A549 (cell line): ENCODE measurements around the gene MED27. TPM values are rescaled to one million over a fixed set of nuclear protein-coding genes. Genes with fewer than 3 reads are reported as not detected.
"Not testable (repeated sequence)": the region's sequence is repeated elsewhere in the genome, so short reads cannot be mapped to it uniquely, and the experiment has no call there.

Experiments
- ATAC-seq, 2 experiments: fragments of 200-7000 bp in 1 of 2; fragments of >200 bp in 1 of 2; cut with Nextera tagmentation in 1 of 2; cut with Tn5 transposase in 1 of 2; 3 replicates each; pipeline versions ENCODE4 v1.8.0 to v1.9.1; 2018 to 2020; ENCODE audit warnings: mild to moderate bottlenecking in 1 of 2, moderate library complexity in 1 of 2
- CTCF ChIA-PET: fragments of 300-600 bp; sonication (Branson Sonifier 250); formaldehyde crosslinking; extraction: SDS; loops from one replicate; lab custom pipeline; 2021; ENCODE audit warnings: antibody characterized with exemption, inconsistent platforms; lab: Yijun Ruan, JAX
- POLR2A ChIA-PET: fragments of 350-600 bp; formaldehyde crosslinking; extraction: SDS; loops from one replicate; lab custom pipeline; 2021; ENCODE audit warnings: antibody characterized with exemption, inconsistent platforms; lab: Yijun Ruan, JAX
- DNase-seq, 2 experiments: peaks; one replicate each; pipeline versions ENCODE4 v3.0.0 to v3.0.0-alpha.2; 2011 to 2016; ENCODE audit warnings: low read depth in 1 of 2, low spot score in 1 of 2
- FAIRE-seq: peaks from 2 replicates; lab custom pipeline; 2011; peaks lifted over from hg19 to GRCh38; lab: Jason Lieb, UNC
- H3K27ac ChIP-seq, 2 experiments: fragments of >200 bp; sonication (Bioruptor Twin); formaldehyde crosslinking; 3 replicates each; pipeline ENCODE4 v1.5.1; 2016 to 2017
- H3K4me1 ChIP-seq: fragments of >200 bp; sonication (Bioruptor Twin); formaldehyde crosslinking; 3 replicates; pipeline ENCODE4 v1.6.1; 2016
- H3K4me2 ChIP-seq: fragments of >200 bp; sonication (Bioruptor Twin); formaldehyde crosslinking; 3 replicates; pipeline ENCODE4 v1.6.1; 2016
- H3K4me3 ChIP-seq: fragments of >200 bp; sonication (Bioruptor Twin); formaldehyde crosslinking; 3 replicates; pipeline ENCODE4 v1.5.1; 2016
- H3K9me3 ChIP-seq: fragments of >200 bp; sonication (Bioruptor Twin); formaldehyde crosslinking; 3 replicates; pipeline ENCODE4 v1.6.1; 2016
- EP300 ChIP-seq, 2 experiments: fragments of >200 bp; sonication (Bioruptor Twin); formaldehyde crosslinking; IDR thresholded peaks; 2 replicates in 1 of 2; 3 replicates in 1 of 2; pipeline ENCODE4 v1.6.1; 2016 to 2017
- ESRRA ChIP-seq: fragments of 150-350 bp; IDR thresholded peaks from 2 replicates; pipeline ENCODE4 v1.6.1; 2014; ENCODE audit warnings: mild to moderate bottlenecking, low read length, borderline replicate concordance
- JUN ChIP-seq, 2 experiments: fragments of >200 bp; sonication (Bioruptor Twin); formaldehyde crosslinking; IDR thresholded peaks; 2 replicates in 1 of 2; 3 replicates in 1 of 2; pipeline ENCODE4 v1.6.1; 2016 to 2017
- JUNB ChIP-seq: fragments of >200 bp; sonication (Bioruptor Twin); formaldehyde crosslinking; IDR thresholded peaks from 2 replicates; pipeline ENCODE4 v1.6.1; 2016
- KDM1A ChIP-seq: fragments of 200-600 bp; sonication (generic); IDR thresholded peaks from 2 replicates; pipeline ENCODE4 v1.6.1; 2016; ENCODE audit warnings: low read depth, mild to moderate bottlenecking
- MAZ ChIP-seq: fragments of 150-350 bp; IDR thresholded peaks from 2 replicates; pipeline ENCODE4 v1.6.1; 2014; ENCODE audit warnings: antibody characterized with exemption, low read depth, low read length, borderline replicate concordance
- PHF8 ChIP-seq: fragments of 200-600 bp; sonication (generic); IDR thresholded peaks from 2 replicates; pipeline ENCODE4 v1.6.1; 2016; ENCODE audit warnings: low read depth, mild to moderate bottlenecking, antibody characterized with exemption, moderate library complexity, borderline replicate concordance
- POLR2AphosphoS2 ChIP-seq: conservative IDR thresholded peaks from 2 replicates; pipeline ENCODE4 v1.6.1; 2012; ENCODE audit warnings: low read length, improper control_type of control experiment, inconsistent platforms
- RFX5 ChIP-seq: fragments of 450-650 bp; IDR thresholded peaks from 2 replicates; pipeline ENCODE4 v1.7.1; 2014; ENCODE audit warnings: antibody characterized with exemption, mild to moderate bottlenecking, moderate library complexity
- TFCP2L1 ChIP-seq: fragments of 250-450 bp; sonication (Bioruptor Pico); IDR thresholded peaks from 2 replicates; pipeline ENCODE4 v1.5.0; 2021; ENCODE audit warnings: mild to moderate bottlenecking
- TP53 ChIP-seq: fragments of 250-450 bp; sonication (Bioruptor Pico); IDR thresholded peaks from 2 replicates; pipeline ENCODE4 v1.5.0; 2021; ENCODE audit warnings: mild to moderate bottlenecking, moderate library complexity
- WGBS: methylation state at CpG from one replicate; pipeline ENCODE4 v1.1.6; 2017; ENCODE audit errors: missing lambda C conversion rate; 5-methylcytosine and 5-hydroxymethylcytosine counted together
- polyA plus RNA-seq, 4 experiments: library from polyadenylated mRNA; depleted of rRNA in 3 of 4; stranded (reverse); fragments of >200 nt; fragmentation: RNase III in 1 of 4; extraction: RNeasy Plus Mini Kit Qiagen cat#74134 plus additional on column Dnase treatment in 1 of 4; gene quantifications; 2 replicates in 3 of 4; 3 replicates in 1 of 4; pipeline ENCODE4 v1.2.3, GENCODE V29; 2011 to 2017
- TF ChIP-seq, protein P1 (sequence below): fragments of 200-600 bp; sonication (generic); IDR thresholded peaks from 2 replicates; pipeline ENCODE4 v1.6.1; 2016; ENCODE audit warnings: antibody characterized with exemption, mild to moderate bottlenecking, moderate library complexity
- TF ChIP-seq, protein P2 (sequence below): fragments of 250-450 bp; sonication (Bioruptor Pico); IDR thresholded peaks from 2 replicates; pipeline ENCODE4 v1.5.0; 2020; ENCODE audit warnings: low read depth, mild to moderate bottlenecking, moderate library complexity
- TF ChIP-seq, protein P3 (sequence below): IDR thresholded peaks from 2 replicates; pipeline ENCODE4 v1.6.1; 2012
- TF ChIP-seq, protein P4 (sequence below): IDR thresholded peaks from 2 replicates; pipeline ENCODE4 v1.6.1; 2012
- TF ChIP-seq, protein P5 (sequence below): fragments of 150-350 bp; IDR thresholded peaks from 2 replicates; pipeline ENCODE4 v1.6.1; 2014; ENCODE audit warnings: low read depth, mild to moderate bottlenecking, low read length

Gene MED27
- polyA plus RNA-seq, 2 of the 4 experiments (the other 2 are of a cell fraction) = 24.2 to 37.8 TPM

- TF ChIP-seq, protein P1, sequence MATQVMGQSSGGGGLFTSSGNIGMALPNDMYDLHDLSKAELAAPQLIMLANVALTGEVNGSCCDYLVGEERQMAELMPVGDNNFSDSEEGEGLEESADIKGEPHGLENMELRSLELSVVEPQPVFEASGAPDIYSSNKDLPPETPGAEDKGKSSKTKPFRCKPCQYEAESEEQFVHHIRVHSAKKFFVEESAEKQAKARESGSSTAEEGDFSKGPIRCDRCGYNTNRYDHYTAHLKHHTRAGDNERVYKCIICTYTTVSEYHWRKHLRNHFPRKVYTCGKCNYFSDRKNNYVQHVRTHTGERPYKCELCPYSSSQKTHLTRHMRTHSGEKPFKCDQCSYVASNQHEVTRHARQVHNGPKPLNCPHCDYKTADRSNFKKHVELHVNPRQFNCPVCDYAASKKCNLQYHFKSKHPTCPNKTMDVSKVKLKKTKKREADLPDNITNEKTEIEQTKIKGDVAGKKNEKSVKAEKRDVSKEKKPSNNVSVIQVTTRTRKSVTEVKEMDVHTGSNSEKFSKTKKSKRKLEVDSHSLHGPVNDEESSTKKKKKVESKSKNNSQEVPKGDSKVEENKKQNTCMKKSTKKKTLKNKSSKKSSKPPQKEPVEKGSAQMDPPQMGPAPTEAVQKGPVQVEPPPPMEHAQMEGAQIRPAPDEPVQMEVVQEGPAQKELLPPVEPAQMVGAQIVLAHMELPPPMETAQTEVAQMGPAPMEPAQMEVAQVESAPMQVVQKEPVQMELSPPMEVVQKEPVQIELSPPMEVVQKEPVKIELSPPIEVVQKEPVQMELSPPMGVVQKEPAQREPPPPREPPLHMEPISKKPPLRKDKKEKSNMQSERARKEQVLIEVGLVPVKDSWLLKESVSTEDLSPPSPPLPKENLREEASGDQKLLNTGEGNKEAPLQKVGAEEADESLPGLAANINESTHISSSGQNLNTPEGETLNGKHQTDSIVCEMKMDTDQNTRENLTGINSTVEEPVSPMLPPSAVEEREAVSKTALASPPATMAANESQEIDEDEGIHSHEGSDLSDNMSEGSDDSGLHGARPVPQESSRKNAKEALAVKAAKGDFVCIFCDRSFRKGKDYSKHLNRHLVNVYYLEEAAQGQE = no peak
- no peak for TF ChIP-seq MAZ
- TF ChIP-seq, all 56 proteins: peak for 0
Measured at GRCh38 chr9:132011896-132012295, 67.8 kb downstream of the MED27 start (continued).

DNA sequence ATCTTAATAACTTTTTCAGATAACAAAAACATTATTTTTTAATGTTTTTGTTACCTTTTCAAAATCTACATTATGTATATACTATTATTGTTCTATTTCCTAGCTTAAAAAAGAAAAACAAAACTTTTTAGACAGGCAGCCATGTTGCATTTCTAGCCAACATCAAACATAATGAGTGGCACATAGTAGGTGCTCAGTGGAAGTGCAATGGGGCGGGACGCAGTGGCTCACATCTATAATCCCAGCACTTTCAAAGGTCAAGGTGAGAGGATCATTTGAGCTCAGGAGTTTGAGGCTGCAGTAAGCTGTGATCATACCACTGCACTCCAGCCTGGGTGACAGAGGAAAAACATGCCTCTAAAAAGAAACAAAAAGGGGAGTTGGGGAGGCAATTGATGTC is 68.4 kb downstream of the MED27 start:
- no peak for ATAC-seq

DNA sequence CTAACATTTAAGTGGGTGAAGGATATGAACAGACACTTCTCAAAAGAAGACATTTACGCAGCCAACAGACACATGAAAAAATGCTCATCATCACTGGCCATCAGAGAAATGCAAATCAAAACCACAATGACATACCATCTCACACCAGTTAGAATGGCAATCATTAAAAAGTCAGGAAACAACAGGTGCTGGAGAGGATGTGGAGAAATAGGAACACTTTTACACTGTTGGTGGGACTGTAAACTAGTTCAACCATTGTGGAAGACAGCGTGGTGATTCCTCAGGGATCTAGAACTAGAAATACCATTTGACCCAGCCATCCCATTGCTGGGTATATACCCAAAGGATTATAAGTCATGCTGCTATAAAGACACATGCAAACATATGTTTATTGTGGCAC is 69.5 kb downstream of the MED27 start:
- DNase-seq, ATAC-seq, H3K9me3 ChIP-seq, CTCF ChIA-PET, POLR2A ChIA-PET, H3K4me3 ChIP-seq, FAIRE-seq, H3K27ac ChIP-seq, H3K4me2 ChIP-seq: not testable (repeated sequence)
- 75% methylated on average over 2 of the region's 2 CpGs for WGBS
- H3K4me1 ChIP-seq = peaks cover 54% of the 10 kb centered on the region

More for the DNA sequence above, 68.4 kb downstream of the MED27 start:
- 98% methylated on average over 2 of the region's 2 CpGs for WGBS
- Histone ChIP-seq H3K4me1 (peaks cover 45% of the 10 kb centered on the region), H3K27ac (no peak overlapping the region), H3K9me3 (peaks cover 6% of the 10 kb centered on the region; the same call in 1 of the 3 replicates), H3K4me2 (no peak overlapping the region), H3K4me3 (no peak overlapping the region)
- DNase-seq (no peak), FAIRE-seq (no peak)
- TF ChIP-seq KDM1A (no peak), PHF8 (no peak), TP53 (CRISPR knock-in tag) (no peak), EP300 (IDR thresholded peaks at IDR 0.05) (no peak), POLR2AphosphoS2 (no peak)
- TF ChIP-seq, protein P1 = no peak
- ChIA-PET CTCF (interaction anchor here (0.6 to 1.3 kb wide), 2 partner anchors 9 to 28 kb away, joined by 5 to 6 read pairs; no protein-coding TSS in a partner anchor), POLR2A (no interaction called here)

DNA sequence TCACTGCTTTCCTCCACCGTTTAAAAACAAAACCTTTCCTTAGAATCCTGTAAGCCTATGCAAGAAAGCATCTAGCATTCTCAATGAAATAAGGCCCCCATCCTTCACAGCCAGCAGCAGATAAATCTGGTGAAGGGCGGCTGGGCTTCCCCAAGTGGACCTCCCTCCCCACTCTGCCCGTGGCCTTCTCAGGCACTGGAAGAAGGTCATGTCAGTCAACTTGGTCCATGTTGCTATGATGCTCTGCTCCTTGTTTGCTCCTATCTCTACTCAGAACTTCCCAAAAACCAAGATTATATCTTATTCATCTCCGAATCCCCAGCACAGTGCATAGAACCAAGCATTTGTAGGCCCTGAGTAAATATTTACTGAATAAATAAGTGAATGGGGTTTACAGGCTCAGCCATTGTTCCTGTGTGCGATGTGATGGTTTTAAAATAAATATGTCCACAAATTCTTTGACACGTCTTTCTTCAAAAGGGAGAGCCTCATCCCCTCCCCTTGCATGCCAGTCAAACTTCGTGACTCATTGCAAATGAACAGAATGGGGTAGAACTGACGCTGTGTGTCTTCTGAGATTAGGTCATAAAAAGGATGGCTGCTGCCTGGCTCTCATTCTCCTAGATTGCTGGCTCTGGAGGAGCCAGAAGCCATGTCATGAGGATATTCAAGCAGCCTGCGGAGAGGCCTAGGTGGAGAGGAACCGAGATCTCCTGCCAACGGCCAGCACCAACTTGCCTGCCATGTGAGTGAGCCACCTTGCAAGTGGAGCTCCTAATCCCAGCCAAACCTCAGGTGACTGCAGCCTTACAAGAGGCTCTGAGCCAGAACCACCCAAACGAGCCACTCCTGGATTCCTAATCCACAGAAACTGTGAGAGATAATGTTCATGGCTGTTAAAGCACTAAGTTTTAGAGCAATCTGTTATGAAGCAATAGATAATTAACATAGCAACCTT is 70.5 kb downstream of the MED27 start:
- no peak for FAIRE-seq
- Histone ChIP-seq H3K4me2 (peak overlapping the region; percentile 85), H3K9me3 (peaks cover 6% of the 10 kb centered on the region; the same call in 1 of the 3 replicates), H3K27ac (peak overlapping the region; percentile 77 to 83), H3K4me3 (peak overlapping the region; percentile 12; the same call in 1 of the 3 replicates), H3K4me1 (peaks cover 54% of the 10 kb centered on the region)
- peak; percentile 48 to 83 for DNase-seq
- 19% methylated on average over 12 of the region's 12 CpGs for WGBS
- POLR2A ChIA-PET = interaction anchor here (0.9 kb wide), 1 partner anchor 19 kb away, joined by 3 read pairs; no protein-coding TSS in a partner anchor
- peak; percentile 74 to 81 for ATAC-seq
- CTCF ChIA-PET = interaction anchor here (1.4 to 1.7 kb wide), 3 partner anchors 10 to 227 kb away, joined by 5 to 6 read pairs (median 5); no protein-coding TSS in a partner anchor
- TF ChIP-seq, protein P2, sequence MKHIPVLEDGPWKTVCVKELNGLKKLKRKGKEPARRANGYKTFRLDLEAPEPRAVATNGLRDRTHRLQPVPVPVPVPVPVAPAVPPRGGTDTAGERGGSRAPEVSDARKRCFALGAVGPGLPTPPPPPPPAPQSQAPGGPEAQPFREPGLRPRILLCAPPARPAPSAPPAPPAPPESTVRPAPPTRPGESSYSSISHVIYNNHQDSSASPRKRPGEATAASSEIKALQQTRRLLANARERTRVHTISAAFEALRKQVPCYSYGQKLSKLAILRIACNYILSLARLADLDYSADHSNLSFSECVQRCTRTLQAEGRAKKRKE (CRISPR knock-in tag) = no peak
- 0 out of 2 replicates have a peak, but pooled peaks have one; percentile 31 for TF ChIP-seq JUNB
- TF ChIP-seq, protein P3, sequence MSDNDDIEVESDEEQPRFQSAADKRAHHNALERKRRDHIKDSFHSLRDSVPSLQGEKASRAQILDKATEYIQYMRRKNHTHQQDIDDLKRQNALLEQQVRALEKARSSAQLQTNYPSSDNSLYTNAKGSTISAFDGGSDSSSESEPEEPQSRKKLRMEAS = peak; percentile 28; the same call in 1 of the 2 replicates
- TF ChIP-seq TFCP2L1 = no peak
- TF ChIP-seq, protein P4, sequence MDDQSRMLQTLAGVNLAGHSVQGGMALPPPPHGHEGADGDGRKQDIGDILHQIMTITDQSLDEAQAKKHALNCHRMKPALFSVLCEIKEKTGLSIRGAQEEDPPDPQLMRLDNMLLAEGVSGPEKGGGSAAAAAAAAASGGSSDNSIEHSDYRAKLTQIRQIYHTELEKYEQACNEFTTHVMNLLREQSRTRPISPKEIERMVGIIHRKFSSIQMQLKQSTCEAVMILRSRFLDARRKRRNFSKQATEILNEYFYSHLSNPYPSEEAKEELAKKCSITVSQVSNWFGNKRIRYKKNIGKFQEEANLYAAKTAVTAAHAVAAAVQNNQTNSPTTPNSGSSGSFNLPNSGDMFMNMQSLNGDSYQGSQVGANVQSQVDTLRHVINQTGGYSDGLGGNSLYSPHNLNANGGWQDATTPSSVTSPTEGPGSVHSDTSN = peak; percentile 79
- TF ChIP-seq JUN (IDR thresholded peaks at IDR 0.05) = peak in 1 of 2 experiments; percentile 11; a peak in 1 of 5 replicates
- TF ChIP-seq, protein P5, sequence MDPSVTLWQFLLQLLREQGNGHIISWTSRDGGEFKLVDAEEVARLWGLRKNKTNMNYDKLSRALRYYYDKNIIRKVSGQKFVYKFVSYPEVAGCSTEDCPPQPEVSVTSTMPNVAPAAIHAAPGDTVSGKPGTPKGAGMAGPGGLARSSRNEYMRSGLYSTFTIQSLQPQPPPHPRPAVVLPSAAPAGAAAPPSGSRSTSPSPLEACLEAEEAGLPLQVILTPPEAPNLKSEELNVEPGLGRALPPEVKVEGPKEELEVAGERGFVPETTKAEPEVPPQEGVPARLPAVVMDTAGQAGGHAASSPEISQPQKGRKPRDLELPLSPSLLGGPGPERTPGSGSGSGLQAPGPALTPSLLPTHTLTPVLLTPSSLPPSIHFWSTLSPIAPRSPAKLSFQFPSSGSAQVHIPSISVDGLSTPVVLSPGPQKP = no peak
- peak; percentile 18 to 29; a peak in 1 of 5 replicates for TF ChIP-seq EP300 (IDR thresholded peaks at IDR 0.05)
- no peak for TF ChIP-seq RFX5
- no peak for TF ChIP-seq ESRRA
